ENCODE data around the gene RPTOR.

GRCh38 chr17:80964859-80965580 lies 420.4 kb downstream of the RPTOR start:
- TF ChIP-seq CTCF (IDR thresholded peaks at IDR 0.05 in 4 of 5, conservative IDR thresholded peaks at IDR 0.05 in 1 of 5) (no peak), POLR2A (IDR thresholded peaks at IDR 0.05) (no peak)

Measured in gastrocnemius medialis (tissue), 4 donors.